Gastrocnemius medialis (tissue), 4 donors: Measurements from ENCODE around the gene TMC3. TPM values are rescaled to one million over a fixed set of nuclear protein-coding genes. Genes with fewer than 3 reads are reported as not detected.

Source experiments
- ATAC-seq, 2 donors: fragments of 150-250 bp; one replicate each; pipeline ENCODE4 v1.9.1; 2016
- DNase-seq, 2 donors: peaks; one replicate each; pipeline ENCODE4 v3.0.0-alpha.2; 2019
- H3K27ac ChIP-seq, 4 donors: fragments of 200-600 bp; sonication (generic); 1 replicate in 1 of 4; 2 replicates in 3 of 4; pipeline ENCODE4 v1.5.1; 2016 to 2018; ENCODE audit warnings: mild to moderate bottlenecking in 2 of 4, moderate library complexity in 1 of 4
- H3K27me3 ChIP-seq, 3 donors: fragments of 200-600 bp; sonication (generic) in 2 of 3; 1 replicate in 1 of 3; 2 replicates in 2 of 3; pipeline versions ENCODE4 v1.5.1 to v1.6.0; 2016 to 2019; ENCODE audit warnings: mild to moderate bottlenecking in 1 of 3, moderate library complexity in 1 of 3
- H3K36me3 ChIP-seq, 2 donors: fragments of 200-600 bp; sonication (generic) in 1 of 2; one replicate each; pipeline ENCODE4 v1.5.1; 2017 to 2018
- H3K4me1 ChIP-seq, 2 donors: fragments of 200-600 bp; sonication (generic) in 1 of 2; one replicate each; pipeline ENCODE4 v1.5.1; 2016 to 2017; ENCODE audit warnings: mild to moderate bottlenecking in 2 of 2
- H3K4me3 ChIP-seq, 4 donors: fragments of 200-600 bp; sonication (generic) in 3 of 4; 1 replicate in 1 of 4; 2 replicates in 3 of 4; pipeline ENCODE4 v1.5.1; 2016 to 2019; ENCODE audit warnings: mild to moderate bottlenecking in 2 of 4
- H3K9me3 ChIP-seq, 3 donors: fragments of 200-600 bp; sonication (generic) in 2 of 3; 1 replicate in 1 of 3; 2 replicates in 2 of 3; pipeline ENCODE4 v1.5.1; 2016 to 2019
- CTCF ChIP-seq, 5 experiments: fragments of 450-650 bp in 3 of 5; fragments of 200-600 bp in 2 of 5; sonication (generic) in 2 of 5; IDR thresholded peaks in 4 of 5; conservative IDR thresholded peaks in 1 of 5; 1 replicate in 4 of 5; 2 replicates in 1 of 5; pipeline ENCODE4 v1.5.1; 2016 to 2019; ENCODE audit warnings: antibody characterized with exemption in 5 of 5, mild to moderate bottlenecking in 3 of 5, moderate library complexity in 3 of 5
- POLR2A ChIP-seq, 2 donors: fragments of 450-650 bp; IDR thresholded peaks; one replicate each; pipeline ENCODE4 v1.6.1; 2017; ENCODE audit warnings: antibody characterized with exemption in 2 of 2, mild to moderate bottlenecking in 2 of 2, moderate library complexity in 2 of 2
- in situ Hi-C, 4 donors: fragments of 200-750 bp; cut with MboI; loops; one replicate each; pipeline versions ENCODE4 v1.15.0 to v1.8.0; 2017; ENCODE audit warnings: low sequenced_read_pairs in 4 of 4
- intact Hi-C: fragments of 100-400 bp; cut with DNase I; formaldehyde crosslinking; loops from one replicate; pipeline ENCODE4 v1.15.1; 2023; ENCODE audit warnings: low total_unique reads
- total RNA-seq, 4 donors: library from RNA; depleted of rRNA; stranded (reverse); fragments of >200 nt; gene quantifications; one replicate each; pipeline versions ENCODE4 v1.1.0 to v1.2.3, GENCODE V29; 2016

The TMC3 gene
- total RNA-seq, 4 donors from 2014 or later, result not detected

GRCh38 chr15:81295486-81296121, 78.4 kb downstream of the TMC3 start:
- Histone ChIP-seq H3K27ac (no peak overlapping the region), H3K4me1 (peaks cover 4 to 19% of the 10 kb centered on the region in 2 donors), H3K9me3 (no peaks in the 10 kb centered on the region), H3K4me3 (no peak overlapping the region), H3K27me3 (no peaks in the 10 kb centered on the region), H3K36me3 (no peaks in the 10 kb centered on the region)
- intact Hi-C loops, result no loop called here
- TF ChIP-seq CTCF (IDR thresholded peaks at IDR 0.05 in 4 of 5, conservative IDR thresholded peaks at IDR 0.05 in 1 of 5) (no peak), POLR2A (IDR thresholded peaks at IDR 0.05) (no peak)
- no peak for DNase-seq
- no peak for ATAC-seq
- in situ Hi-C loops, result no loop called here

- ATAC-seq (no peak), DNase-seq (no peak)
- no peak overlapping the region for H3K4me3 ChIP-seq
- no peaks in the 10 kb centered on the region for H3K36me3 ChIP-seq
- in situ Hi-C loops (no loop called here), intact Hi-C loops (no loop called here)
- peaks cover 4 to 19% of the 10 kb centered on the region in 2 donors for H3K4me1 ChIP-seq
- H3K27ac ChIP-seq, result no peak overlapping the region
- TF ChIP-seq CTCF (IDR thresholded peaks at IDR 0.05 in 4 of 5, conservative IDR thresholded peaks at IDR 0.05 in 1 of 5), result no peak
- TF ChIP-seq POLR2A (IDR thresholded peaks at IDR 0.05), result no peak
- no peaks in the 10 kb centered on the region for H3K27me3 ChIP-seq
- no peaks in the 10 kb centered on the region for H3K9me3 ChIP-seq
Measured at GRCh38 chr15:81294516-81294880, 79.5 kb downstream of the TMC3 start.

- Histone ChIP-seq H3K9me3 (no peaks in the 10 kb centered on the region), H3K36me3 (no peaks in the 10 kb centered on the region), H3K27ac (no peak overlapping the region), H3K27me3 (no peaks in the 10 kb centered on the region), H3K4me1 (peaks cover 4 to 19% of the 10 kb centered on the region in 2 donors), H3K4me3 (no peak overlapping the region)
- no peak for DNase-seq
- TF ChIP-seq CTCF (IDR thresholded peaks at IDR 0.05 in 4 of 5, conservative IDR thresholded peaks at IDR 0.05 in 1 of 5) (no peak), POLR2A (IDR thresholded peaks at IDR 0.05) (no peak)
- intact Hi-C loops, result no loop called here
- peak in 1 of 2 donors; percentile 13 for ATAC-seq
- in situ Hi-C loops, result no loop called here
Measured at GRCh38 chr15:81293728-81294515, 80.1 kb downstream of the TMC3 start.

- no peak for DNase-seq
- ATAC-seq, result no peak
- Histone ChIP-seq H3K27me3 (no peaks in the 10 kb centered on the region), H3K27ac (no peak overlapping the region), H3K36me3 (no peaks in the 10 kb centered on the region), H3K9me3 (no peaks in the 10 kb centered on the region), H3K4me3 (no peak overlapping the region), H3K4me1 (peaks cover 4 to 19% of the 10 kb centered on the region in 2 donors)
- in situ Hi-C loops (no loop called here), intact Hi-C loops (no loop called here)
- TF ChIP-seq CTCF (IDR thresholded peaks at IDR 0.05 in 4 of 5, conservative IDR thresholded peaks at IDR 0.05 in 1 of 5) (no peak), POLR2A (IDR thresholded peaks at IDR 0.05) (no peak)
Measured at GRCh38 chr15:81292523-81293001, 81.5 kb downstream of the TMC3 start.
